ENCODE data around the gene OTUB1. TPM values are rescaled to one million over a fixed set of nuclear protein-coding genes. Genes with fewer than 3 reads are reported as not detected.

Gene OTUB1
- total and polyA plus RNA-seq, 2 donors (not counting 1 experiment from before 2014, with no cell fraction given), result 78.2 to 119 TPM

DNA sequence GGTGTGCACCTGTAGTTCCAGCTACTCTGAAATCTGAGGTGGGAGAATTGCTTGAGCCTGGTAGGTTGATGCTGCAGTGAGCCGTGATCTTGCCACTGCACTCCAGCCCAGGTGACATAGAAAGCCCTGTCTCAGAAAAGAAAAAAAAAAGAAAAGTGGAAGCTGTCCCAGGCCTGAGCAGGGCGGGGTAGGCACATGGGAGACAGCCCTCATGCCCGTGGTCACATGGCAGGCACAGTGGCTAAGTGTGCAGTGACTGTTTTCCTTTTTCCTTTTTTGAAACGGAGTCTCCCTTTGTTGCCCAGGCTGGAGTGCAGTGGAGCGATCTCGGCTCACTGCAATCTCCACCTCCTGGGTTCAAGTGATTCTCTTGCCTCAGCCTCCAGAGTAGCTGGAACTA lies 7.8 kb downstream of the OTUB1 start:
- Histone ChIP-seq H3K36me3 (replicated peaks in 1 of 2; ENCODE audit: control extremely low read depth in 1 of 2, control insufficient read depth in 1 of 2, extremely low read depth in 1 of 2, insufficient read depth in 2 of 2, low read length in 1 of 2) (peaks cover 3 to 47% of the 10 kb centered on the region in 2 experiments), H3K4me2 (replicated peaks; ENCODE audit: low read depth, low read length, poor library complexity, severe bottlenecking) (no peak overlapping the region), H3K9me3 (ENCODE audit: control extremely low read depth in 1 of 3, control insufficient read depth in 2 of 3, insufficient read depth in 1 of 3, low read length in 2 of 3) (no peaks in the 10 kb centered on the region), H2AFZ (ENCODE audit: insufficient read depth, low read depth, low read length, poor library complexity, severe bottlenecking) (no peak overlapping the region), H3K27ac (ENCODE audit: low read length in 2 of 2) (no peak overlapping the region), H3K4me1 (ENCODE audit: control insufficient read depth in 2 of 2, insufficient read depth in 2 of 2, low read length in 2 of 2) (peaks cover 5 to 6% of the 10 kb centered on the region in 2 donors), H3K9ac (ENCODE audit: low read length) (no peak overlapping the region), H3K79me2 (ENCODE audit: control insufficient read depth, insufficient read depth, low read length) (peaks cover 13% of the 10 kb centered on the region), H4K20me1 (ENCODE audit: control insufficient read depth, insufficient read depth, low read length, poor library complexity, severe bottlenecking) (peaks cover 73% of the 10 kb centered on the region), H3K4me3 (ENCODE audit: control extremely low read depth in 1 of 5, extremely low read depth in 1 of 5, insufficient read depth in 1 of 5, low read depth in 2 of 5, low read length in 4 of 5) (no peak overlapping the region), H3K27me3 (replicated peaks in 1 of 4; ENCODE audit: control extremely low read depth in 1 of 4, control insufficient read depth in 3 of 4, insufficient read depth in 4 of 4, low read length in 3 of 4) (peaks cover 0 to 2% (median 0%) of the 10 kb centered on the region in 4 experiments)
- Mint-ChIP-seq H3K9me3 (ENCODE audit: insufficient read depth) (no peaks in the 10 kb centered on the region), H3K4me1 (peaks cover 15% of the 10 kb centered on the region), H3K27ac (no peak overlapping the region), H3K27me3 (no peaks in the 10 kb centered on the region), H3K4me3 (no peak overlapping the region)
- intact Hi-C loops (cut with micrococcal nuclease), result no loop called here
- no peak for DNase-seq
- 88% methylated on average over 3 of the region's 6 CpGs for WGBS (ENCODE audit: insufficient coverage)
- ATAC-seq (ENCODE audit: low read depth), result no peak
- POLR2A ChIA-PET, result no interaction called here
- TF ChIP-seq EZH2 (IDR thresholded peaks at IDR 0.05; ENCODE audit: borderline replicate concordance, insufficient read depth, low read depth, low read length, poor library complexity, severe bottlenecking), result no peak
- no peak for TF ChIP-seq CTCF (IDR thresholded peaks at IDR 0.05)
- CTCF ChIA-PET, result no interaction called here

GRCh38 chr11:63996512-63996911 lies 10.3 kb downstream of the OTUB1 start:
- Histone ChIP-seq H3K79me2 (ENCODE audit: control insufficient read depth, insufficient read depth, low read length) (peaks cover 5% of the 10 kb centered on the region), H4K20me1 (ENCODE audit: control insufficient read depth, insufficient read depth, low read length, poor library complexity, severe bottlenecking) (peaks cover 71% of the 10 kb centered on the region), H3K27me3 (replicated peaks in 1 of 4; ENCODE audit: control extremely low read depth in 1 of 4, control insufficient read depth in 3 of 4, insufficient read depth in 4 of 4, low read length in 3 of 4) (peaks cover 0 to 9% (median 3%) of the 10 kb centered on the region in 4 experiments), H3K4me1 (ENCODE audit: control insufficient read depth in 2 of 2, insufficient read depth in 2 of 2, low read length in 2 of 2) (peaks cover 21 to 26% of the 10 kb centered on the region in 2 donors), H3K27ac (ENCODE audit: low read length in 2 of 2) (no peak overlapping the region), H2AFZ (ENCODE audit: insufficient read depth, low read depth, low read length, poor library complexity, severe bottlenecking) (no peak overlapping the region), H3K4me2 (replicated peaks; ENCODE audit: low read depth, low read length, poor library complexity, severe bottlenecking) (no peak overlapping the region), H3K36me3 (replicated peaks in 1 of 2; ENCODE audit: control extremely low read depth in 1 of 2, control insufficient read depth in 1 of 2, extremely low read depth in 1 of 2, insufficient read depth in 2 of 2, low read length in 1 of 2) (peaks cover 1 to 34% of the 10 kb centered on the region in 2 experiments), H3K4me3 (ENCODE audit: control extremely low read depth in 1 of 5, extremely low read depth in 1 of 5, insufficient read depth in 1 of 5, low read depth in 2 of 5, low read length in 4 of 5) (no peak overlapping the region), H3K9me3 (ENCODE audit: control extremely low read depth in 1 of 3, control insufficient read depth in 2 of 3, insufficient read depth in 1 of 3, low read length in 2 of 3) (no peaks in the 10 kb centered on the region), H3K9ac (ENCODE audit: low read length) (no peak overlapping the region)
- DNase-seq (no peak), ATAC-seq (ENCODE audit: low read depth) (no peak)
- ChIA-PET CTCF (no interaction called here), POLR2A (no interaction called here)
- H3K27ac Mint-ChIP-seq, result no peak overlapping the region
- 96% methylated on average over 11 of the region's 18 CpGs for WGBS (ENCODE audit: insufficient coverage)
- H3K27me3 Mint-ChIP-seq, result no peaks in the 10 kb centered on the region
- TF ChIP-seq EZH2 (IDR thresholded peaks at IDR 0.05; ENCODE audit: borderline replicate concordance, insufficient read depth, low read depth, low read length, poor library complexity, severe bottlenecking) (no peak), CTCF (IDR thresholded peaks at IDR 0.05) (no peak)
- no peak overlapping the region for H3K4me3 Mint-ChIP-seq
- H3K9me3 Mint-ChIP-seq (ENCODE audit: insufficient read depth), result no peaks in the 10 kb centered on the region
- H3K4me1 Mint-ChIP-seq, result peaks cover 17% of the 10 kb centered on the region
- intact Hi-C loops (cut with micrococcal nuclease), result no loop called here
